Smooth muscle cell (in vitro differentiated cells): ENCODE data around the gene NRL. TPM values are rescaled to one million over a fixed set of nuclear protein-coding genes. Genes with fewer than 3 reads are reported as not detected.

ENCODE experiments used
- DNase-seq: peaks from one replicate; lab custom pipeline; 2025; ENCODE audit not compliant: unreplicated experiment; lab: John Stamatoyannopoulos, UW
- H2AFZ ChIP-seq: fragments of 200-600 bp; sonication (generic); 2 replicates; pipeline ENCODE4 v1.6.0; 2016; ENCODE audit warnings: antibody characterized with exemption, low read depth, mild to moderate bottlenecking
- H3F3A ChIP-seq: fragments of 200-600 bp; sonication (generic); 2 replicates; pipeline ENCODE4 v1.6.0; 2017; ENCODE audit warnings: antibody characterized with exemption, low read depth
- H3K27ac ChIP-seq: fragments of 200-600 bp; sonication (generic); 2 replicates; pipeline ENCODE4 v1.5.1; 2016; ENCODE audit warnings: low read depth, mild to moderate bottlenecking
- H3K27me3 ChIP-seq: fragments of 200-600 bp; sonication (generic); 2 replicates; pipeline ENCODE4 v1.6.1; 2016; ENCODE audit warnings: low read depth, mild to moderate bottlenecking
- H3K36me3 ChIP-seq: fragments of 200-600 bp; sonication (generic); 2 replicates; pipeline ENCODE4 v1.5.1; 2016; ENCODE audit warnings: low read depth
- H3K4me1 ChIP-seq: fragments of 200-600 bp; sonication (generic); 2 replicates; pipeline ENCODE4 v1.5.1; 2016; ENCODE audit warnings: low read depth
- H3K4me2 ChIP-seq: fragments of 200-600 bp; sonication (generic); 2 replicates; pipeline ENCODE4 v1.6.0; 2016; ENCODE audit warnings: mild to moderate bottlenecking
- H3K4me3 ChIP-seq: fragments of 200-600 bp; sonication (generic); 2 replicates; pipeline ENCODE4 v1.5.1; 2016; ENCODE audit warnings: mild to moderate bottlenecking
- H3K79me2 ChIP-seq: fragments of 200-600 bp; sonication (generic); 2 replicates; pipeline ENCODE4 v1.6.0; 2016; ENCODE audit warnings: low read depth, mild to moderate bottlenecking
- H3K9ac ChIP-seq: fragments of 200-600 bp; sonication (generic); 2 replicates; pipeline ENCODE4 v1.6.0; 2016; ENCODE audit warnings: low read depth
- H3K9me3 ChIP-seq: fragments of 200-600 bp; sonication (generic); replicated peaks from 2 replicates; pipeline ENCODE4 v1.5.1; 2016; ENCODE audit warnings: low read depth
- H4K20me1 ChIP-seq: fragments of 200-600 bp; sonication (generic); 2 replicates; pipeline ENCODE4 v1.6.0; 2016; ENCODE audit warnings: low read depth
- CTCF ChIP-seq: fragments of 200-600 bp; sonication (generic); IDR thresholded peaks from 2 replicates; pipeline ENCODE4 v1.5.1; 2017; ENCODE audit warnings: borderline replicate concordance, mild to moderate bottlenecking, antibody characterized with exemption; ENCODE audit not compliant: insufficient read depth, poor library complexity, severe bottlenecking
- WGBS: methylation state at CpG from one replicate; pipeline ENCODE4 v1.1.7; 2016; ENCODE audit warnings: low lambda C conversion rate; 5-methylcytosine and 5-hydroxymethylcytosine counted together
- polyA plus RNA-seq: library from polyadenylated mRNA; unstranded; fragments of >200 nt; fragmentation: Nextera tagmentation; extraction: Ambion mirVana; gene quantifications from 2 replicates; pipeline ENCODE4 v1.2.1, GENCODE V29; 2016
- total RNA-seq: library from RNA; depleted of rRNA; stranded (reverse); fragments of >200 nt; gene quantifications from 2 replicates; pipeline ENCODE4 v1.2.3, GENCODE V29; 2014

Gene NRL
- total and polyA plus RNA-seq, 2 experiments from 2014 or later: 1.3 to 1.9 TPM

GRCh38 chr14:24141097-24141880 lies 26.5 kb upstream of the NRL start, which contains the start of gene EMC9:
TSS of gene EMC9 (minus strand) at chr14:24141591. CDS start at chr14:24141304, 287 bp downstream.
- H3K4me2 ChIP-seq: peak within 1 kb of the TSS; percentile 92
- under 1% methylated on average over 65 of the region's 65 CpGs for WGBS
- peak within 1 kb of the TSS; percentile 50 for H3K27ac ChIP-seq
- peak within 1 kb of the TSS; percentile 66 for H3K4me3 ChIP-seq
- peaks cover 21% of the 10 kb centered on the region for H3K4me1 ChIP-seq
- no peaks in the 10 kb centered on the region for H3K9me3 ChIP-seq
- no peaks in the 10 kb centered on the region for H3K27me3 ChIP-seq
- H3K36me3 ChIP-seq: no peaks in the 10 kb centered on the region
- H3K79me2 ChIP-seq: peaks cover 27% of the 10 kb centered on the region
- peak within 1 kb of the TSS; percentile 25 for H2AFZ ChIP-seq
- H3K9ac ChIP-seq: peak within 1 kb of the TSS; percentile 46
- H3F3A ChIP-seq: peaks cover 16% of the 10 kb centered on the region
- H4K20me1 ChIP-seq: peaks cover 8% of the 10 kb centered on the region
- peak; percentile 13 for TF ChIP-seq CTCF
- DNase-seq: peak; percentile 94

GRCh38 chr14:24139272-24139934 lies 24.7 kb upstream of the NRL start:
- no peak for TF ChIP-seq CTCF
- DNase-seq: no peak
- 95% methylated on average over 9 of the region's 9 CpGs for WGBS
- peaks cover 8% of the 10 kb centered on the region for H4K20me1 ChIP-seq
- H2AFZ ChIP-seq: no peak overlapping the region
- H3K79me2 ChIP-seq: peaks cover 19% of the 10 kb centered on the region
- peak overlapping the region; percentile 66 for H3K4me3 ChIP-seq
- H3K9ac ChIP-seq: no peak overlapping the region
- peak overlapping the region; percentile 92 for H3K4me2 ChIP-seq
- no peaks in the 10 kb centered on the region for H3K9me3 ChIP-seq
- H3F3A ChIP-seq: peaks cover 10% of the 10 kb centered on the region
- H3K36me3 ChIP-seq: no peaks in the 10 kb centered on the region
- H3K4me1 ChIP-seq: peaks cover 18% of the 10 kb centered on the region
- no peaks in the 10 kb centered on the region for H3K27me3 ChIP-seq
- H3K27ac ChIP-seq: no peak overlapping the region

- H3K4me2 ChIP-seq: no peak overlapping the region
- peaks cover 8% of the 10 kb centered on the region for H4K20me1 ChIP-seq
- H3K27me3 ChIP-seq: no peaks in the 10 kb centered on the region
- no peak overlapping the region for H2AFZ ChIP-seq
- H3K9me3 ChIP-seq: no peaks in the 10 kb centered on the region
- TF ChIP-seq CTCF: no peak
- peaks cover 19% of the 10 kb centered on the region for H3K79me2 ChIP-seq
- H3F3A ChIP-seq: peaks cover 9% of the 10 kb centered on the region
- H3K36me3 ChIP-seq: no peaks in the 10 kb centered on the region
- no peak overlapping the region for H3K9ac ChIP-seq
- no peak for DNase-seq
- no peak overlapping the region for H3K4me3 ChIP-seq
- WGBS: 96% methylated on average over 13 of the region's 13 CpGs
- no peak overlapping the region for H3K27ac ChIP-seq
- H3K4me1 ChIP-seq: peaks cover 18% of the 10 kb centered on the region
These were observed 23.9 kb upstream of the NRL start for GRCh38 chr14:24138396-24139271.
